T-helper 1 cell treated with Interleukin-12 subunit alpha and Interleukin-12 subunit beta and Interleukin-4 antibody, amounts not matched to agents 30 ng/mL and 1 ng/mL, for 36 hours (primary cell): ENCODE results near the gene EOLA1. TPM values are rescaled to one million over a fixed set of nuclear protein-coding genes. Genes with fewer than 3 reads are reported as not detected.
"Not testable (repeated sequence)": the region's sequence is repeated elsewhere in the genome, so short reads cannot be mapped to it uniquely, and the experiment has no call there.

Source experiments
- intact Hi-C: fragments of 100-400 bp; cut with micrococcal nuclease; formaldehyde crosslinking; loops from one replicate; pipeline ENCODE4 v1.15.1; 2024
- total RNA-seq: library from RNA; stranded (reverse); gene quantifications from 2 replicates; pipeline ENCODE4 v1.2.3, GENCODE V29; 2022

Gene EOLA1
- total RNA-seq, 1 donor from 2014 or later = 44.6 TPM

DNA sequence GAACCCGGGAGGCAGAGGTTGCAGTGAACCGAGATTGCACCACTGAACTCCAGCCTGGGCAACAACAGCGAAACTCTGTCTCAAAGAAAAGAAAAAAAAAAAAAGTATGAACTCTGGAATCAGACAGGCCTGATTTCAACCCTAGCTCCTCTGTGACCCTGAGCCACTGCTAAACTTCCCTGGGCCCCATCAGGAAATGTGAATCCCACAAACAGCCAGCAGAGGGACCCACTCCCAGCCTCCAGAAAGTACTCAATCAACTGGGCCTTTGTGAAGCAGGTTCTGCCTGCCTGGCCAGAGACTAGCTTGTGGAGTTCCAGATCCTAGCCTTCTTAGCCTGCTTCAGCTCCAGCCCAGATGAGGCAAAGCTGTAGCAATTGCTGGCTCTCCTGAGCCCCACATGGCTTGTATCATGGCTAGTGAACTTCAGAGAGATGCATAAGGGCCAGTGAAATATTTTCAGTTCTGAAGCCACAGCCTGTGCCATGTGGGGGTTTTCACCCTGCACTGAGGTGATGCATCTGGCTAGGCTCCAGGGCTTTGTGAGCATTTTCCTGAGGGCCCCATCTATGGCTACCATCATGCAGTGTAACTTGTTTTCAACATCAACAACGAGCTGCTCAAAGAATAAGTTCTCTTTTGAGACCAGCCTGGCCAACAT is 28.5 kb upstream of the EOLA1 start:
- intact Hi-C loops = loop anchor here (1.0 kb wide), 4 partner anchors 9 to 313 kb away; no protein-coding TSS in a partner anchor

DNA sequence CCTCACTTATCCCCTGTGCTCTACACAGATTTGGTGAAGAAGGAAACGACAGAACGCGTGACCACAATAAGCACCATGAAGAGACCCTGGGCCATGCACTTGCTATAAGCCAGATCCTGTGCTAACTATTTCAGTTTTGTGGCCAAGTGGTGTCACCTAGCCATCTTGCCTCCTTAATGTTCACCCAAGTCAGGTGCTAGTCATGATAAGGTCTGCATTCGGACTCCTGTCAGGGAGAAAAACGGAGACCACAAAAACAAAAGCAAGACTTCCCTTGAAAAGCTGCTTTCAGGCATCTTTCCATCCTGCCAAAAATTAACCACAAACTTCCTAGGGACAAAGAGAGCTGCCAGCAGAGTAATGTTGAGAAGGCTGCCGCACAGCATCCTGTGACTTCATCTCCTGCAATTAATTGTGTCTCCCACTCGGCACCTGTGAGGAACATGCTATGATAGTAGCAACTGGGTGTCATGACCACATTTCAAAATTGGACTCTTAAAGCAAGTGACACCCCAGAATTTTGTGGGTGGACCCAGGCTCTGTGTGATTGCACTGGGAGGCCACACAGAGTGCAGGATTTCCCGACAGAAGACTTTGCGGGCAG is 26.9 kb upstream of the EOLA1 start:
- intact Hi-C loops = no loop called here

DNA sequence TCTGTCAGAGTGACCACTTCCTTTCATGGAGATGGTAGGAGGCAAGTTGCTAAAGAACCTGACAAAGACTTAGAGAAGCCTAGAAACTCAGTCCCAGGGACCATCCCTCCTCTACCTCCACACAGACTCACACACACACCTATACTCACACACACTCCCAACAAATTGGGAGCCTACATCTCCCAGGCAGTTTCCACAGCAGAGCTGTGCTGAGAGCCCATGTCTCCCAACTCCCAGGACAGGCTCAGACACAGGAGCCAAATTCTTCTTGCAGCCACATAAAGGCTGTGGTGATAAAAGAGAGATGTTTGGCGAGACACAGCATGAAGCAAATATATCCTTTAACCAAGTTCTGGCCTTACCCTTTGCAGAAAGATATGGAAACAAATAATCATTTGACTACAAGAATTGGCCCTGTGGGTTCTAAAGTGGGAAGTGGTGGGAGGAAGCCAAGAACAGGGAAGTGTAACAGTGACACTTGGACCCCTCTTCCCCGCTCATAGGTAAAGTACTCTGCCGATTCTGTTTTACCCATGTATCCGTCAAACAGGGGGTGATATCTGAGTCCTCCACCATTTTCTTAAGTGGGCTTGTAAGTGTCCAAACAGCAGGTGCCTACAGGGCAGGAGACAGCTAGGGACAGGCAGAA is 24.7 kb upstream of the EOLA1 start:
- intact Hi-C loops = no loop called here

DNA sequence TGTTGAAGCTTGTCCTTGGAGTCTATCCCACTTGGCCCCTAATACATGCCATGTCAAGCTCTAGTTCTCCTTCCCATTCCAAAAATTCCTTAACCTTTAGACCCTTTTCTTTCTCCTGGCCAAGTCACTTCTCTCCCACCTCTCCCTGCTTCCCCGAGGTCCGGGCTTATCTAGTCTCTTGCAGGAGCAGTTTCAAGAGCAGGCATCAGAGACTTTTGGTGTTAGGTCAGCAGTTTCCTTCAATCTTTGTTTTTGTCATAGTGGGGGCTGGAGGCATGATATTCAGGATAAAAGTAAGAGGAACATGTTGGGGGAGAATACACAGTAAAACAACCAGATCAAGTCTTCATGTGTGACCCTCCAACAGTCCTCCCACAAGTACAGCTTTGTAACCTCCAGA is 24.2 kb upstream of the EOLA1 start:
- intact Hi-C loops = no loop called here

DNA sequence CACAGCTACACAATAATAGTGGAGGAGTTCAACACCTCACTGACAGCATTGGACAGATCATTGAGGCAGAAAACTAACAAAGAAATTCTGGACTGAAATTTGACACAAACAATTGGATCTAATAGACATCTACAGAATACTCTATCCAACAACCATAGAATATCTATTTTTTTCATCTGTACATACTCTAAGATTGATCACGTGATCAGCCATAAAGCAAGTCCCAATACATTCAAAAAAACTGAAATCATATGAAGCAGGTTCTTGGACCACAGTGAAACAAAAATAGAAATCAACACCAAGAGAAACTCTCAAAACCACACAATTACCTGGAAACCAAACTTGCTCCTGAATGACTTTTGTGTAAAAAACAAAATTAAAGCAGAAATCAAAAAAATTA is 23.5 kb upstream of the EOLA1 start:
- intact Hi-C loops = no loop called here

DNA sequence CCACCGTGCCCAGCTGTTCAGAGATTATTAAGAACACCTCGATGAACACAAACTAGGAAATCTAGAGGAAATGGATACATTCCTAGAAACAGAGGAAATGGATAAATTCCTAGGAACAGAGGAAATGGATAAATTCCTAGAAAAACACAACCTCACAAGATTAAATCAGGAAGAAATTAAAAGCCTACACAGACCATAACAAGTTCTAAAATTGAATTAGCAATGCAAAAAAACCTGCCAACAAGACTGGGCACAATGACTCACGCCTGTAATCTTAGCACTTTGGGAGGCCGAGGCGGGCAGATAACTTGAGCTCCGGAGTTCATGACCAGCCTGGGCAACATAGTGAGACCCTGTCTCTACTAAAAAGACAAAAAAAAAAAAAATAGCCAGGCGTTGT is 22.6 kb upstream of the EOLA1 start:
- intact Hi-C loops = no loop called here

DNA sequence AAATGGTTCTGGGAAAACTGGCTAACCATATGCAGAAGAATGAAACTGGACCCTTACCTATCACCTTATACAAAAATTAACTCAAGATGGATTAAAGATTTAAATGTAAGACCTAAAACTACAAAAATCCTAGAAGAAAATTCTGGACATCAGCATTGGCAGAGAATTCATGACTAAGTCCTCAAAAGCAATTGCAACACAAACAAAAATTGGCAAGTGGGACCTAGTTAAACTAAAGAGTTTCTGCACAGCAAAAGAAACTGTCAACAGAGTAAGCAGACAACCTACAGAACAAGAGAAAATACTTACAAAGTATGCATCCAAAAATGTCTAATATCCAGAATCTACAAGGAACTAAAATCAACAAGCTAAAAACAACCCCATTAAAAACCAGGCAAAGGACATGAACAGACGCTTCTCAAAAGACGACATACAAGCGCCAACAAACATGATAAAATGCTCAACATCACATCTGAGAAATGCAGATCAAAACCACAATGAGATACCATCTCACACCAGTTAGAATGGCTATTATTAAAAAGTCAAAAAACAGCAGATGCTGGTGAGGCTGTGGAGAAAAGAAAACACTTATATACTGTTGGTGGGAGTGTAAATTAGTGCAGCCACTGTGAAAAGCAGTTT is 20.1 kb upstream of the EOLA1 start:
- intact Hi-C loops = loop anchor here (1.0 to 5.0 kb wide), 2 partner anchors 8 to 417 kb away; partner anchors contain the start of gene EOLA2

DNA sequence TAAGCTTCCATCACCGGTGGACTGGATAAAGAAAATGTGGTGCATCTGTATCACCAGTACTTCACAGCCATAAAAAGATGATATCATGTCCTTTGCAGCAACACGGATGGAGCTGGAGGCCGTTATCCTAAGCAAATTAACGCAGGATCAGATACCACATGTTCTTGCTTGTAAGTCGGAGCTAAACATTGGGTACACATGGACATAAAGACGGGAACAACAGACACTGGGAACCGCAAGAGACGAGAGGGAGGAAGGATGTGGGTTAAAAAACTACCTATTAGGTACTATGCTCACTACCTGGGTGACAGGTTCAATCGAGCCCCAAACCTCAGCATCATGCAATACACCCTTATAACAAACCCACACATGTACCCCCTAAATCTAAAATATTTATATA is 19.4 kb upstream of the EOLA1 start:
- intact Hi-C loops = loop anchor here (1.0 to 5.0 kb wide), 2 partner anchors 9 to 416 kb away; partner anchors contain the start of gene EOLA2

DNA sequence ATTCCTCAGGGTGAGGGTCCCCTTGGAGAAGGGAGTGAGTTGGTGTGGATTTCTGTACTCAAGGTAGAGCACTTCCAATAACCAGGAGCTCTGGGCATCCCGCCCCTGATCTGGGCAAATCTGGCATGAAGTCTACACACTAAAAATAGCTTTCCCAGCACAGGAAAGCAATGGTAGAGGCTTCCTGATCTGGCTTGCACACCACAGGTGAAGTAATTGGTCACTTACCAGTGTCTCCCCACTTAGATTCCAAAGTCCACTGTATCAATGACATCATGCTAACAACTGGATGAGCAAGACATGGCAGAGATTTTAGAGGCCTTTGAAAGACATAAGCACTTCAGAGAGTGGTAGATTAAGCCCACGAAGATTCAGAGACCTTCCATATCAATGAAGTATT is 17.9 kb upstream of the EOLA1 start:
- intact Hi-C loops = loop anchor here (5.0 kb wide), 1 partner anchor 414 kb away; the partner anchor contains the start of gene EOLA2

DNA sequence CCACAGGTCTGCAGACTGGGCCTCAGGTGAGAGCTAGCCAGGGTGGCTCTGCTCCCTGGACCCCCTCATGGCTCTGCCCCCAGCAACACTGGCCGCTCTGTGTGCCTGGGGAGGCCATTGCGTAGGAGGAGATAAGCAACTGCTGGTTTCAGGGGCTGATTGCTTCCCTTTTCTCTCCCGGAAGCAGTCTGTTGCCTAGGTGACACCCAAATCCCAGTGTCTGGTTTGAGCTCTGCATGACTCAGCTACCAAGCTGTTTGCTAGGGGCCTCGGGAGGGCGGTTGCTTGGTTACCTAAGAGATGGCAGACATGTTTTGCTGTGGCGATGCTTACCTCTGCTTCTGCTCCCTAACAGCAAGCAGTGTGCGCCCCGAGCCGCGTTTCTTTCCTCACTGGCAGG is 15.4 kb upstream of the EOLA1 start:
- intact Hi-C loops = loop anchor here (5.0 kb wide), 1 partner anchor 77 kb away; no protein-coding TSS in a partner anchor

DNA sequence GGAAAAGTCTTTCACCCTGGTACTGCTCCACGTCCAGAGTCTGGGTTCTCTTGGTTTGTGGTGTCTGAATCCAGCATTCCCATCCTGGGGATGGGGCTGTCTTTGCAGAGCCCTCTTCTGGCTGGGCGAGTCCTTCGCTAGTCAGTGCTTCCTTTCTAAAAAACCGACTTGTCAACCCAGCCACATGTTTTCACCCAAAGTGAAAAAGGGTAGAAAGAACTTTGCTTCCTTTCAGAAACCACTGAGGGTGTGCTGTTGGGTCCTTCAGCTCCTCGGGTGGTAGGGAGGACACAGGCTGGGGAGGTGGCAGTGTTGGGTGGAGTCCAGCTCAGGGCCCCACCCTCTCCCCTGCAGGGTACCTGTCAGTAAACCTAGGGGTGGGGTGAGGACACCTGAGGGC is 14.9 kb upstream of the EOLA1 start:
- intact Hi-C loops = loop anchor here (5.0 kb wide), 1 partner anchor 76 kb away; no protein-coding TSS in a partner anchor

DNA sequence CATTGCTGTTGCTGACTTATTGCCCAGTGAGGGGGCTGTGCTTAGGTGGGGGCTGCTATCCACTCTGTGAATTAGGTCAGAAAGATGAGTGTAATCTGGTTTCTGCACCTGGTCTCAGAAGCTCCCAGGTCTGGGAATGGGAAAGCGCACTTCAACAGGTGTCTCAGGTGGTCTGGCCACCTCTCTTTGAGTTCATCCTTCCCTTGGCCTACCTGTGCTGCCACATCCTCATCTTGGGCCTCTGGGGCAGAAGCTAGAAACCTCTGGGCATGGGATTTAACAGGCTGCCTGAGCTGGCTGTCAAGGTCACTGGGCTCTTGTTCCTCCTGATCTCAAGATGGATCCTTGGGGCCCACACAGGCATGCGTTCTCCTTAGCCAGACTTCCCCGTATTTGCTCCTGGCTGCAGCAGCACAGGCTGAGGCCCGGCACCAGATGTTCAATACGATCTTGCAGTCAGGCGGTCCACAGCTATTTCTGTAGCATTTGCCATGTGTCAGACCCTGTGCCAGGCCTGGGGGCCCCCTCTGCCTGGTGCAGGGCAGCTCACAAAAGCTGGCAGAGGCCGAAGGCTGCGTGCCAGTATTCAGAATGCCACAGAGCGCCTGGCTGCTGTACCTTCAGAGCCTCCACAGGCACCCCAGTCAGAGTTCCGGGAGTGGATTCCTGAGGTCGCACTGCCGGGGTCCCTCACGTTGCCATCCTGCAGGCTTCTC is 14.3 kb upstream of the EOLA1 start:
- intact Hi-C loops = loop anchor here (1.0 to 5.0 kb wide), 4 partner anchors 14 to 105 kb away; partner anchors contain the start of genes IDS and TMEM185A

DNA sequence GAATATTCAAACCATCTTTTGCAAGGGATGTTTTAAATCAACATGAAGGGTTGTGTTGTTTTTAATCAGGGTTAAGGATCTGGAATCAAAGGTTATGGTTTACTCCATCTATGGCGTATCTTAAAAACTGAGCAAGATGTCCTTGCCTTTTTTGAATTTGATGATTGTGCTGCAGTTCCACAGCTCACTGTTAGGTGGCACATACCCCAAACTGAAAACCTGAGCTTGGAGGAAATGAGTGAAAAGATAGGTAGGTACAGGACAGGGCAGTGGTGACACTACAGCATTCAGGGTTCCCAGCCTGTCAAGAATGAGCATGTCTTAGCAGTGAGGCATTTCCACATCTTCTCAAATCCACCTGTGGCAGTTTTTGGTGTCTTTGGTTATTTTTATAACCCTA is 13.1 kb upstream of the EOLA1 start:
- intact Hi-C loops = loop anchor here (1.0 to 5.0 kb wide), 4 partner anchors 15 to 104 kb away; partner anchors contain the start of genes IDS and TMEM185A

DNA sequence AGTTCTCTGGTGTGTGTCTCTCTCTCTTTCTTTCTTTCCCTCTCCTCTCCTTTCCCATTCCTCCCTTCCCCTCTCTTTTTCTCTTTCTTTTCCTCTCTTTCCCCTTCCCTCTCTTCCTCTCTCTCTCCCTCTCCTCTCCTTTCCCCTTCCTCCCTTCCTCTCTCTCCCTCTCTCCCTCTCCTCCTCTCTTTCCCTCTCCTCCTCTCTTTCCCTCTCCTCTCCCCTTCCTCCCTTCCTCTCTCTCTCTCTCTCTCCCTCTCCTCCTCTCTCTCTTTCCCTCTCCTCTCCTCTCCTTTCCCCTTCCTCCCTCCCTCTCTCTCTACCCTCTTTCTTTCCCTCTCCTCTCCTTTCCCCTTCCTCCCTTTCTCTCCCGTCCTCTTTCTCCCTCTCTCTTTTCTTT is 12.4 kb upstream of the EOLA1 start:
- intact Hi-C loops = loop anchor here (5.0 kb wide), 1 partner anchor 74 kb away; no protein-coding TSS in a partner anchor

DNA sequence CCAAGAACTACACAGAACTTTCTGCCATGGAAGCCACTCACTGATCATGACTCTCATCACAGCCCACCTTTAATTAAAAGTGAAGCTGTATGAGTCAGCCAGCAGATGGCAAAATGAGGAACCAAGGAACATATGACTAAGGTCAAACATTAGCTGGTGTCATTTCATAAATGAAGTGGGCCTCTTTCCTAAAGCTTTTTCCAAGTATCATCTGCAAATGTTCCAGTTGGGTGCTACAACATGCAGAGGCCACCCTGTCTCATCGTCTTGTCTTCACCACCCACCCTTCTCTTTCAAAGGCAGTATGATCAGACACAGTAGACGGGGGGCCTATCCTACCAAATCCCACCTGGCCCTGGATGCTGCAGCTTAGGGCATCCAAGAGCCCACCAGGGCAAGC is 9.2 kb upstream of the EOLA1 start:
- intact Hi-C loops = no loop called here

DNA sequence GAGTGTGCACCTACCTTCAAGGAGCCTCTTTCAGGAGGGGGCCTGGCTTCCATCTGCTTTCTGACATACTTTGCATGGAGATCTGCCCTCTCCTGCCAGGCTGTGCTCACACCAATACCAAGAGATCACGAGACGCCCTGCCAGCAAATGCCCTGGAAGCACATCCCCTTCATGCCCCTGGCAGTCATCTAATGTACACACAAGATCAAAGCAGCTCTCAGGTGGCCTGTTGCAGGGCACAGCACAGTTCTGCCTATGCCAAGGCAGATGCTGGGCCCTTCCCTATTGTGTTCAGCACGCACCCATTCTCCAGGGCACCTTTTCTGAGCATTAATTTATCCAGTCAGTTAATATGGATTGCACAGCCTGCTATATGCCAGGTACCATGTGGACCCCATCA is 7.9 kb upstream of the EOLA1 start:
- intact Hi-C loops = not testable (repeated sequence)

DNA sequence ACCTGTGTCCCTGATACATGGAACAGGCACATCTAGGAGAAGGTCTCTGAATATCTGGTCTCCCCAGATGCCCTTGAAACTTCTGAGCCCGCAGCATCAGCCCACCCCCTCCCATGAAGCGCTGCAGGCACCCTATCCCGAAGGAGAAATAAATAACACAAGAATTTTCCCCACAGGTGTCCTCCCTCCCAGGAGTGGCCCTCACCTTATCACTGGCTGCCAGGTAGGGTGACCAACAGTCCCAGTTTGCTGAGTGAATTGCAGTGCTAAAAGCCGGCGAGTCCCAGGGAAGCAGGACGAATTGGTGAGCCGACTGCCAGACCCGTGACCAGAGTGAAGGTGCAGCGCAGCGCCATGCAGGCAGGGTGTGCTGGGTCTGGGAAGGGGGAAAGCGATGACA is 6.8 kb upstream of the EOLA1 start:
- intact Hi-C loops = not testable (repeated sequence)

DNA sequence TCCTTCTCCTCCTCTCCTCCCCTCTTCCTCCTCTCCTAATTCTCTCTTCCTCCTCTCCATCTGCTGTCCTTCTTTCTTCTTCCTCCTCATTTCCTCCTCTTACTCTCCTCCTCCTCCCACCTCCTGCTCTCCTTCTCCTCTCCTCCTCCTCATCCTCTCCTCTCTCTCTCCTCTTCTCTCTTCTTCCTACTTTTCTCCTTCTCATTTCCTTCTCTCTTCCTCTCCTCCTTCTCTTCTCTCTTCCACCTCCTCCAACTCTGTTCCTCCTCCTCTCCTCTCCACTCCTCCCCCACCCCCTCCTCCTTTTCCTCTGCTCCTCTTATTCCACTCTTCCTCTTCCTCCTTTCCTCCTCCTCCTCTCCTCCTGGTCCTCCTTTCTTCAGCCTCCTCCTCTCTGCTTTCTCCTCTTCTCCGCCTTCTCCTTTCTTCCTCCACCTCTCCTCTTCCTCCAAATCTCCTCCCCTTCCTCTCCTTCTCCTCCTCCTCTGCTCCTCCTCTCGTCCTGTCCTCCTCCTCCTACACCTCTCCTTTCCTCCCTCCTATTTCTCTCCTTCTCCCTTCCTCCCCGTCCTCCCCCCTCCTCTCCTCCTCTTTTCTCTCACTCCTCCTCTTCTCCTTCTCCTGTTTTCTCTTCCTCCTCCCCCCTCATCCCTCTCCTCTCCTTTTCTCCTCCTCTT is 5.7 kb upstream of the EOLA1 start:
- intact Hi-C loops = not testable (repeated sequence)

DNA sequence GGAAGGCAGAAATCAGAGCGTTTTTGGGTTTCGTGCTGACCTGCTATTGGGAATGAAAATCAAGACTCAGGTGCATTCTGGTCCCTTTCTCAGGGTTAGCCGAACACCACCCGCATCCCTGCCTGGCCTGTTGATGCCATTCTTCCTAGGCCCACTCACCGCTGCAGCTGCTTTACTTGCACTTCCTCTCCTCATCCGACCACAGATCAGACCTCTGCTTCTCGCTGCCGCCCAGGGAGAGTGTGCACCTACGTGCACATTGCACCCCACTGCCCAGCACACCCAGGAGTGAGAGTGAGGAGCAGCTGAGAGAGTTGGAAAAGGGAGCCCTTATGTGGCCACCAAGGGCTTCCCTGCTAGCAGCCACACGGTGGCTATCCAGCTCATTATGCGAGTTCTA is 3.3 kb upstream of the EOLA1 start:
- intact Hi-C loops = not testable (repeated sequence)
